Smooth muscle cell (in vitro differentiated cells): ENCODE data around the gene RBM38. TPM values are rescaled to one million over a fixed set of nuclear protein-coding genes. Genes with fewer than 3 reads are reported as not detected.

Experiments used
- DNase-seq: peaks from one replicate; lab custom pipeline; 2025; ENCODE audit not compliant: unreplicated experiment; lab: John Stamatoyannopoulos, UW
- H2AFZ ChIP-seq: fragments of 200-600 bp; sonication (generic); 2 replicates; pipeline ENCODE4 v1.6.0; 2016; ENCODE audit warnings: antibody characterized with exemption, low read depth, mild to moderate bottlenecking
- H3F3A ChIP-seq: fragments of 200-600 bp; sonication (generic); 2 replicates; pipeline ENCODE4 v1.6.0; 2017; ENCODE audit warnings: antibody characterized with exemption, low read depth
- H3K27ac ChIP-seq: fragments of 200-600 bp; sonication (generic); 2 replicates; pipeline ENCODE4 v1.5.1; 2016; ENCODE audit warnings: low read depth, mild to moderate bottlenecking
- H3K27me3 ChIP-seq: fragments of 200-600 bp; sonication (generic); 2 replicates; pipeline ENCODE4 v1.6.1; 2016; ENCODE audit warnings: low read depth, mild to moderate bottlenecking
- H3K36me3 ChIP-seq: fragments of 200-600 bp; sonication (generic); 2 replicates; pipeline ENCODE4 v1.5.1; 2016; ENCODE audit warnings: low read depth
- H3K4me1 ChIP-seq: fragments of 200-600 bp; sonication (generic); 2 replicates; pipeline ENCODE4 v1.5.1; 2016; ENCODE audit warnings: low read depth
- H3K4me2 ChIP-seq: fragments of 200-600 bp; sonication (generic); 2 replicates; pipeline ENCODE4 v1.6.0; 2016; ENCODE audit warnings: mild to moderate bottlenecking
- H3K4me3 ChIP-seq: fragments of 200-600 bp; sonication (generic); 2 replicates; pipeline ENCODE4 v1.5.1; 2016; ENCODE audit warnings: mild to moderate bottlenecking
- H3K79me2 ChIP-seq: fragments of 200-600 bp; sonication (generic); 2 replicates; pipeline ENCODE4 v1.6.0; 2016; ENCODE audit warnings: low read depth, mild to moderate bottlenecking
- H3K9ac ChIP-seq: fragments of 200-600 bp; sonication (generic); 2 replicates; pipeline ENCODE4 v1.6.0; 2016; ENCODE audit warnings: low read depth
- H3K9me3 ChIP-seq: fragments of 200-600 bp; sonication (generic); replicated peaks from 2 replicates; pipeline ENCODE4 v1.5.1; 2016; ENCODE audit warnings: low read depth
- H4K20me1 ChIP-seq: fragments of 200-600 bp; sonication (generic); 2 replicates; pipeline ENCODE4 v1.6.0; 2016; ENCODE audit warnings: low read depth
- WGBS: methylation state at CpG from one replicate; pipeline ENCODE4 v1.1.7; 2016; ENCODE audit warnings: low lambda C conversion rate; 5-methylcytosine and 5-hydroxymethylcytosine counted together
- polyA plus RNA-seq: library from polyadenylated mRNA; unstranded; fragments of >200 nt; fragmentation: Nextera tagmentation; extraction: Ambion mirVana; gene quantifications from 2 replicates; pipeline ENCODE4 v1.2.1, GENCODE V29; 2016
- total RNA-seq: library from RNA; depleted of rRNA; stranded (reverse); fragments of >200 nt; gene quantifications from 2 replicates; pipeline ENCODE4 v1.2.3, GENCODE V29; 2014
- TF ChIP-seq, protein P1 (sequence below): fragments of 200-600 bp; sonication (generic); IDR thresholded peaks from 2 replicates; pipeline ENCODE4 v1.5.1; 2017; ENCODE audit warnings: borderline replicate concordance, mild to moderate bottlenecking, antibody characterized with exemption; ENCODE audit not compliant: insufficient read depth, poor library complexity, severe bottlenecking

The RBM38 gene
- total and polyA plus RNA-seq, 2 experiments from 2014 or later: 12.0 to 12.7 TPM

GRCh38 chr20:57410398-57410920, 19.3 kb downstream of the RBM38 start:
- no peak overlapping the region for H3K27ac ChIP-seq
- no peak overlapping the region for H3K4me2 ChIP-seq
- H3F3A ChIP-seq: peaks cover 4% of the 10 kb centered on the region
- no peaks in the 10 kb centered on the region for H3K79me2 ChIP-seq
- no peaks in the 10 kb centered on the region for H3K36me3 ChIP-seq
- H3K9ac ChIP-seq: no peak overlapping the region
- H3K27me3 ChIP-seq: no peaks in the 10 kb centered on the region
- H3K9me3 ChIP-seq: no peaks in the 10 kb centered on the region
- DNase-seq: no peak
- peaks cover 7% of the 10 kb centered on the region for H3K4me1 ChIP-seq
- TF ChIP-seq, protein P1, sequence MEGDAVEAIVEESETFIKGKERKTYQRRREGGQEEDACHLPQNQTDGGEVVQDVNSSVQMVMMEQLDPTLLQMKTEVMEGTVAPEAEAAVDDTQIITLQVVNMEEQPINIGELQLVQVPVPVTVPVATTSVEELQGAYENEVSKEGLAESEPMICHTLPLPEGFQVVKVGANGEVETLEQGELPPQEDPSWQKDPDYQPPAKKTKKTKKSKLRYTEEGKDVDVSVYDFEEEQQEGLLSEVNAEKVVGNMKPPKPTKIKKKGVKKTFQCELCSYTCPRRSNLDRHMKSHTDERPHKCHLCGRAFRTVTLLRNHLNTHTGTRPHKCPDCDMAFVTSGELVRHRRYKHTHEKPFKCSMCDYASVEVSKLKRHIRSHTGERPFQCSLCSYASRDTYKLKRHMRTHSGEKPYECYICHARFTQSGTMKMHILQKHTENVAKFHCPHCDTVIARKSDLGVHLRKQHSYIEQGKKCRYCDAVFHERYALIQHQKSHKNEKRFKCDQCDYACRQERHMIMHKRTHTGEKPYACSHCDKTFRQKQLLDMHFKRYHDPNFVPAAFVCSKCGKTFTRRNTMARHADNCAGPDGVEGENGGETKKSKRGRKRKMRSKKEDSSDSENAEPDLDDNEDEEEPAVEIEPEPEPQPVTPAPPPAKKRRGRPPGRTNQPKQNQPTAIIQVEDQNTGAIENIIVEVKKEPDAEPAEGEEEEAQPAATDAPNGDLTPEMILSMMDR: no peak
- no peak overlapping the region for H2AFZ ChIP-seq
- no peak overlapping the region for H3K4me3 ChIP-seq
- H4K20me1 ChIP-seq: no peaks in the 10 kb centered on the region
- WGBS: 71% methylated on average over 15 of the region's 15 CpGs

DNA sequence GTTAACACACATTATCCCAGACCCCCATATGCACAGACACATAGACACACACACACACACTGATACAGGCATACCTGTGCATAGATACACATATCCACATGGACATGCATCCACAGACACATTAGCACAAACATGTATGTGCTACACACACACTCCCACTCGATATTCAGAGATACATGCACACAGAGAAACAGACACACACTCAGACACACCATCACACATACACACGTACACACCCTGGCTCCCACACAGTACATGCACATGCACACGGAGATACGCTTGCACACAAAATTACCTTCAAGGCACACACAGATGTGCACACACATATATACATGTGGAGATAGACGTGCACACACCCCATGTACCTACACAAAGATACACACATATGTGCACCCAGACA, 19.7 kb downstream of the RBM38 start:
- H3K9me3 ChIP-seq: no peaks in the 10 kb centered on the region
- no peak for DNase-seq
- H3F3A ChIP-seq: peaks cover 4% of the 10 kb centered on the region
- H3K9ac ChIP-seq: no peak overlapping the region
- peaks cover 7% of the 10 kb centered on the region for H3K4me1 ChIP-seq
- no peaks in the 10 kb centered on the region for H3K79me2 ChIP-seq
- no peaks in the 10 kb centered on the region for H4K20me1 ChIP-seq
- H3K27me3 ChIP-seq: no peaks in the 10 kb centered on the region
- H3K4me2 ChIP-seq: no peak overlapping the region
- H3K36me3 ChIP-seq: no peaks in the 10 kb centered on the region
- no peak overlapping the region for H3K27ac ChIP-seq
- no peak overlapping the region for H3K4me3 ChIP-seq
- H2AFZ ChIP-seq: no peak overlapping the region
- 87% methylated on average over 5 of the region's 5 CpGs for WGBS
- TF ChIP-seq, protein P1: no peak

DNA sequence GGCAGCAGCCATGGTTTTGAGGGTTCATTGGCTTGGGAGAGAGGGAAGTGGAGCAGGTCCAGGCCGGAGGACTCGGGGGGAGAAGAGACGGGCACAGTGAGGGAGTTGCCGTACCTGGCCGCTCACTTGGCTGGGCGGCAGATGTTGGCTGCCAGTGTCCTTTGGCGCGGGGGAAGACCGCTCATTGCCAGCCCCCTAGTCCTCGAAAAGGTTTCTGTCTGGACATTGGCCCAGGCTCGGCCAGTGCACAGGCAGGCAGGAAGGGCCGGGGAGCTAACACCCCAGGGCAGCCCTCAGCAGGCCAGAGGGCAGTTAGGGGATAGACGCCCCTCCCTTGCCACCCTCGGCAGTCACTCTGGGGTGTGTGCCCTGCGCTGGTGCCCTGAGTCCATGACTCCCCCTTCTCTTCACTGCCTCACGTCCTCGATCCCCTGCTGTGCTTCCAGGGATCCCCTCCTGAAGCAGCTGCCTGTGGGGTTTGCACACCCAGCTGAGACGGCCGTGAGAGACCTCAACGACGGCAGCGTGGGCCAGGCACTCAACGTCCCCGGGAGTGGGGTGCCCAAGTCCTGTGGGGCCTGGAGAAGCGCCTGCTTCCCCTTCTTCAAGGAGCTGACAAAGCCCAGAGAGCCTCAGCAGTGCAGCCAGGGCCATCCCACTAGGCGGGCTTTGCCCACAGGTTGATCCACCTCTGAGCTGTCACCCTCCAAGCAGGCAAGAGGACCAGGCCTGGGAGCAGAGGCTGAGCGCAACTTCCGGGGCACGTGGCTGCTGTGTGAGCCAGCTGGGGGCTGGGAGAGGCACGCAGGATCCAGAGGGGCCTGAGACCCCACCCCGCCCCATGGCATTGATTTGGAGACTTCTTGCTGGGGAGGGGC, 20.4 kb downstream of the RBM38 start:
- Histone ChIP-seq H2AFZ (no peak overlapping the region), H3K9ac (no peak overlapping the region), H3K4me2 (no peak overlapping the region), H4K20me1 (no peaks in the 10 kb centered on the region), H3K4me1 (peaks cover 7% of the 10 kb centered on the region), H3K27ac (no peak overlapping the region), H3K36me3 (no peaks in the 10 kb centered on the region), H3K79me2 (no peaks in the 10 kb centered on the region), H3K9me3 (no peaks in the 10 kb centered on the region), H3F3A (peaks cover 4% of the 10 kb centered on the region), H3K4me3 (no peak overlapping the region), H3K27me3 (no peaks in the 10 kb centered on the region)
- TF ChIP-seq, protein P1: no peak
- DNase-seq: no peak
- WGBS: 93% methylated on average over 27 of the region's 31 CpGs
